Measurements from ENCODE around the gene C1QA. TPM values are rescaled to one million over a fixed set of nuclear protein-coding genes. Genes with fewer than 3 reads are reported as not detected.

C1QA gene
- total RNA-seq, 1 donor from 2014 or later: not detected

GRCh38 chr1:22618056-22618455 is 18.4 kb upstream of the C1QA start:
- Mint-ChIP-seq H3K36me3 (ENCODE audit: insufficient read depth) (no peaks in the 10 kb centered on the region), H3K27ac (no peak overlapping the region), H3K4me3 (ENCODE audit: low read depth) (no peak overlapping the region), H3K4me1 (ENCODE audit: low read depth) (no peaks in the 10 kb centered on the region), H3K9me3 (ENCODE audit: low read depth) (no peaks in the 10 kb centered on the region), H3K27me3 (peaks cover 60% of the 10 kb centered on the region)
- TF ChIP-seq CTCF (IDR thresholded peaks at IDR 0.05; ENCODE audit: unreplicated experiment): no peak
- DNase-seq (ENCODE audit: low spot score, unreplicated experiment): no peak

GRCh38 chr1:22619252-22619651 is 17.2 kb upstream of the C1QA start:
- no peaks in the 10 kb centered on the region for H3K4me1 Mint-ChIP-seq (ENCODE audit: low read depth)
- H3K27ac Mint-ChIP-seq: no peak overlapping the region
- no peak for DNase-seq (ENCODE audit: low spot score, unreplicated experiment)
- peaks cover 57% of the 10 kb centered on the region for H3K27me3 Mint-ChIP-seq
- H3K4me3 Mint-ChIP-seq (ENCODE audit: low read depth): no peak overlapping the region
- no peaks in the 10 kb centered on the region for H3K9me3 Mint-ChIP-seq (ENCODE audit: low read depth)
- TF ChIP-seq CTCF (IDR thresholded peaks at IDR 0.05; ENCODE audit: unreplicated experiment): no peak
- no peaks in the 10 kb centered on the region for H3K36me3 Mint-ChIP-seq (ENCODE audit: insufficient read depth)

GRCh38 chr1:22619798-22620197 is 16.6 kb upstream of the C1QA start:
- Mint-ChIP-seq H3K9me3 (ENCODE audit: low read depth) (no peaks in the 10 kb centered on the region), H3K27ac (no peak overlapping the region), H3K27me3 (peaks cover 57% of the 10 kb centered on the region), H3K4me3 (ENCODE audit: low read depth) (no peak overlapping the region), H3K4me1 (ENCODE audit: low read depth) (no peaks in the 10 kb centered on the region), H3K36me3 (ENCODE audit: insufficient read depth) (no peaks in the 10 kb centered on the region)
- no peak for TF ChIP-seq CTCF (IDR thresholded peaks at IDR 0.05; ENCODE audit: unreplicated experiment)
- DNase-seq (ENCODE audit: low spot score, unreplicated experiment): no peak

GRCh38 chr1:22621761-22622160 is 14.7 kb upstream of the C1QA start:
- no peak for TF ChIP-seq CTCF (IDR thresholded peaks at IDR 0.05; ENCODE audit: unreplicated experiment)
- Mint-ChIP-seq H3K36me3 (ENCODE audit: insufficient read depth) (no peaks in the 10 kb centered on the region), H3K27ac (no peak overlapping the region), H3K4me1 (ENCODE audit: low read depth) (no peaks in the 10 kb centered on the region), H3K9me3 (ENCODE audit: low read depth) (no peaks in the 10 kb centered on the region), H3K27me3 (peaks cover 61% of the 10 kb centered on the region), H3K4me3 (ENCODE audit: low read depth) (no peak overlapping the region)
- DNase-seq (ENCODE audit: low spot score, unreplicated experiment): no peak

- H3K27ac Mint-ChIP-seq: no peak overlapping the region
- H3K36me3 Mint-ChIP-seq (ENCODE audit: insufficient read depth): no peaks in the 10 kb centered on the region
- H3K9me3 Mint-ChIP-seq (ENCODE audit: low read depth): no peaks in the 10 kb centered on the region
- no peak for TF ChIP-seq CTCF (IDR thresholded peaks at IDR 0.05; ENCODE audit: unreplicated experiment)
- H3K4me1 Mint-ChIP-seq (ENCODE audit: low read depth): no peaks in the 10 kb centered on the region
- H3K4me3 Mint-ChIP-seq (ENCODE audit: low read depth): no peak overlapping the region
- DNase-seq (ENCODE audit: low spot score, unreplicated experiment): no peak
- peaks cover 66% of the 10 kb centered on the region for H3K27me3 Mint-ChIP-seq
These were observed 11.0 kb upstream of the C1QA start for GRCh38 chr1:22625262-22625925.
